SIG-M5 (cell line): ENCODE measurements around the gene ANXA4.
"Not testable (repeated sequence)": the region's sequence is repeated elsewhere in the genome, so short reads cannot be mapped to it uniquely, and the experiment has no call there.

ENCODE experiments used
- DNase-seq: peaks from one replicate; lab custom pipeline; 2025; lab: John Stamatoyannopoulos, UW

The ANXA4 gene

GRCh38 chr2:69779258-69780001 is 37.5 kb downstream of the ANXA4 start:
- no peak for DNase-seq

GRCh38 chr2:69780921-69781320 is 39.0 kb downstream of the ANXA4 start:
- no peak for DNase-seq

GRCh38 chr2:69781321-69782248 is 39.7 kb downstream of the ANXA4 start:
- no peak for DNase-seq

- no peak for DNase-seq
Observed at GRCh38 chr2:69784228-69784627, 42.3 kb downstream of the ANXA4 start.

GRCh38 chr2:69785358-69785757 is 43.4 kb downstream of the ANXA4 start:
- DNase-seq = no peak

- DNase-seq = no peak
Observed at GRCh38 chr2:69786052-69786560, 44.2 kb downstream of the ANXA4 start.

GRCh38 chr2:69789175-69789721 is 47.3 kb downstream of the ANXA4 start:
- DNase-seq = no peak

GRCh38 chr2:69789772-69790600 is 48.1 kb downstream of the ANXA4 start:
- DNase-seq = no peak

- DNase-seq = no peak
Observed at GRCh38 chr2:69790601-69790959, 48.6 kb downstream of the ANXA4 start.

GRCh38 chr2:69791045-69791444 is 49.1 kb downstream of the ANXA4 start:
- DNase-seq = no peak

- no peak for DNase-seq
Observed at GRCh38 chr2:69796174-69796573, 54.2 kb downstream of the ANXA4 start.

- no peak for DNase-seq
Observed at GRCh38 chr2:69797235-69797634, 55.3 kb downstream of the ANXA4 start.

- DNase-seq = no peak
Observed at GRCh38 chr2:69797836-69798289, 55.9 kb downstream of the ANXA4 start.

- no peak for DNase-seq
Observed at GRCh38 chr2:69798290-69798908, 56.5 kb downstream of the ANXA4 start.

- DNase-seq = no peak
Observed at GRCh38 chr2:69798909-69799526, 57.1 kb downstream of the ANXA4 start.

- no peak for DNase-seq
Observed at GRCh38 chr2:69801745-69802290, 59.9 kb downstream of the ANXA4 start.

GRCh38 chr2:69802781-69803367 is 60.9 kb downstream of the ANXA4 start:
- DNase-seq = not testable (repeated sequence)

GRCh38 chr2:69804416-69804815 is 62.5 kb downstream of the ANXA4 start:
- no peak for DNase-seq

GRCh38 chr2:69805887-69806286 is 64.0 kb downstream of the ANXA4 start:
- DNase-seq = no peak
